Retinal pigment epithelial cell (primary cell): ENCODE data around the gene PDE4A.
A peak's percentile ranks its signal among the peaks of the same experiment; 100 is the strongest.

Experiments used
- DNase-seq: peaks from one replicate; pipeline ENCODE4 v3.0.0-alpha.2; 2010; ENCODE audit warnings: low read depth
- H3K4me3 ChIP-seq: 2 replicates; pipeline ENCODE4 v1.5.1; 2011; ENCODE audit warnings: mild to moderate bottlenecking, low read length, control low read depth, moderate library complexity
- TF ChIP-seq, protein P1 (sequence below): conservative IDR thresholded peaks from 2 replicates; pipeline ENCODE4 v1.5.1; 2011; ENCODE audit warnings: low read depth, low read length, control low read depth, inconsistent platforms

Gene PDE4A

GRCh38 chr19:10421240-10422045, 1.1 kb downstream of the PDE4A start:
- TF ChIP-seq, protein P1, sequence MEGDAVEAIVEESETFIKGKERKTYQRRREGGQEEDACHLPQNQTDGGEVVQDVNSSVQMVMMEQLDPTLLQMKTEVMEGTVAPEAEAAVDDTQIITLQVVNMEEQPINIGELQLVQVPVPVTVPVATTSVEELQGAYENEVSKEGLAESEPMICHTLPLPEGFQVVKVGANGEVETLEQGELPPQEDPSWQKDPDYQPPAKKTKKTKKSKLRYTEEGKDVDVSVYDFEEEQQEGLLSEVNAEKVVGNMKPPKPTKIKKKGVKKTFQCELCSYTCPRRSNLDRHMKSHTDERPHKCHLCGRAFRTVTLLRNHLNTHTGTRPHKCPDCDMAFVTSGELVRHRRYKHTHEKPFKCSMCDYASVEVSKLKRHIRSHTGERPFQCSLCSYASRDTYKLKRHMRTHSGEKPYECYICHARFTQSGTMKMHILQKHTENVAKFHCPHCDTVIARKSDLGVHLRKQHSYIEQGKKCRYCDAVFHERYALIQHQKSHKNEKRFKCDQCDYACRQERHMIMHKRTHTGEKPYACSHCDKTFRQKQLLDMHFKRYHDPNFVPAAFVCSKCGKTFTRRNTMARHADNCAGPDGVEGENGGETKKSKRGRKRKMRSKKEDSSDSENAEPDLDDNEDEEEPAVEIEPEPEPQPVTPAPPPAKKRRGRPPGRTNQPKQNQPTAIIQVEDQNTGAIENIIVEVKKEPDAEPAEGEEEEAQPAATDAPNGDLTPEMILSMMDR = no peak
- DNase-seq = no peak
- H3K4me3 ChIP-seq = no peak overlapping the region

- no peak overlapping the region for H3K4me3 ChIP-seq
- DNase-seq = no peak
- TF ChIP-seq, protein P1 = no peak
These were observed 1.7 kb downstream of the PDE4A start for GRCh38 chr19:10422046-10422461.

- TF ChIP-seq, protein P1 = no peak
- no peak for DNase-seq
- no peak overlapping the region for H3K4me3 ChIP-seq
These were observed 2.5 kb downstream of the PDE4A start for GRCh38 chr19:10422846-10423245.

GRCh38 chr19:10424011-10424637, 3.8 kb downstream of the PDE4A start:
- no peak for DNase-seq
- H3K4me3 ChIP-seq = no peak overlapping the region
- TF ChIP-seq, protein P1 = peak; percentile 85

- H3K4me3 ChIP-seq = no peak overlapping the region
- no peak for DNase-seq
- TF ChIP-seq, protein P1 = no peak
These were observed 6.8 kb downstream of the PDE4A start for GRCh38 chr19:10427169-10427568.

DNA sequence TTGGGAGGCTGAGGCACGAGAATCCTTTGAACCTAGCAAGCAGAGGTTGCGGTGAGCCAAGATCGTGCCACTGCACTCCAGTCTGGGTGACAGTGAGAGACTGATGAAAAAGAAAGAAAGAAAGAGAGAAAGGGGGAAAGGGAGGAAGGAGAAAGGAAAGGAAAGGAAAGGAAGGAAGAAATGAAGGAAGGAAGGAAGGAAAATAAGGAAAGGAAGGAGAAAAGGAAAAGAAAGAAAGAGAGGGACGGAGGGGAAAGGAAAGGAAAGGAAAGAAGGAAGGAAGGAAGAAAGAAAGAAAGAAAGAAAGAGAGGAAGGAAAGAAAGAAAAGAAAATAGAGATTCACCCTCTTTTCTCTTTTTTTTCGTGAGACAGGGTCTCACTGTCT, 8.7 kb downstream of the PDE4A start:
- DNase-seq = no peak
- no peak overlapping the region for H3K4me3 ChIP-seq
- TF ChIP-seq, protein P1 = no peak
